HEK293 (cell line): ENCODE data around the gene LRRC34.

Experiments used
- CTCF ChIA-PET: fragments of 350-600 bp; formaldehyde crosslinking; extraction: SDS; loops from one replicate; lab custom pipeline; 2021; ENCODE audit warnings: antibody characterized with exemption; lab: Yijun Ruan, JAX
- POLR2A ChIA-PET: fragments of 300-600 bp; formaldehyde crosslinking; extraction: SDS; loops from one replicate; lab custom pipeline; 2020; ENCODE audit warnings: antibody characterized with exemption, inconsistent platforms; lab: Yijun Ruan, JAX
- H3K27ac ChIP-seq: fragments of 200-500 bp; sonication (Bioruptor generic); 2 replicates; pipeline ENCODE4 v1.5.1; 2014; ENCODE audit warnings: low read depth, low read length, control low read depth, inconsistent platforms; ENCODE audit errors: extremely low read depth
- H3K36me3 ChIP-seq, 2 experiments: fragments of 200-500 bp in 1 of 2; sonication (Bioruptor generic) in 1 of 2; 1 replicate in 1 of 2; 2 replicates in 1 of 2; pipeline ENCODE4 v1.5.1; 2014 to 2017; ENCODE audit warnings: inconsistent platforms in 2 of 2, low read length in 2 of 2; ENCODE audit not compliant: control insufficient read depth in 2 of 2, insufficient read depth in 1 of 2
- H3K4me1 ChIP-seq: fragments of 200-500 bp; sonication (Bioruptor generic); 2 replicates; pipeline ENCODE4 v1.5.1; 2014; ENCODE audit warnings: mild to moderate bottlenecking, low read length, inconsistent platforms; ENCODE audit not compliant: control insufficient read depth, insufficient read depth
- H3K4me3 ChIP-seq: 2 replicates; pipeline ENCODE4 v1.5.1; 2011; ENCODE audit warnings: low read depth, mild to moderate bottlenecking, control low read depth, low read length, moderate library complexity
- H3K9me3 ChIP-seq: fragments of 200-500 bp; sonication (Bioruptor generic); 2 replicates; pipeline ENCODE4 v1.5.1; 2014; ENCODE audit warnings: low read depth, low read length, inconsistent platforms; ENCODE audit not compliant: control insufficient read depth, insufficient read depth
- HOXD13 ChIP-seq: sonication (generic); formaldehyde crosslinking; IDR thresholded peaks from 2 replicates; pipeline ENCODE4 v1.8.0; 2022; ENCODE audit warnings: missing genetic modification reagents, borderline replicate concordance
- MZF1 ChIP-seq: fragments of 450-650 bp; formaldehyde crosslinking; IDR thresholded peaks from 2 replicates; pipeline ENCODE4 v1.5.1; 2017; ENCODE audit warnings: missing biosample characterization, missing genetic modification characterization, borderline replicate concordance
- PRDM1 ChIP-seq: fragments of 450-650 bp; formaldehyde crosslinking; IDR thresholded peaks from 2 replicates; pipeline ENCODE4; 2016; ENCODE audit warnings: missing biosample characterization, missing genetic modification characterization
- ZBTB11 ChIP-seq: fragments of 450-650 bp; formaldehyde crosslinking; conservative IDR thresholded peaks from 2 replicates; pipeline ENCODE4 v1.5.1; 2016; ENCODE audit warnings: low read depth, missing biosample characterization, missing genetic modification characterization
- ZBTB48 ChIP-seq: fragments of 450-650 bp; formaldehyde crosslinking; IDR thresholded peaks from 2 replicates; pipeline ENCODE4 v1.5.1; 2016; ENCODE audit warnings: missing biosample characterization, missing genetic modification characterization
- ZBTB7A ChIP-seq: fragments of 450-650 bp; formaldehyde crosslinking; IDR thresholded peaks from 2 replicates; pipeline ENCODE4 v1.5.1; 2016; ENCODE audit warnings: low read depth, missing biosample characterization, missing genetic modification characterization
- ZFP37 ChIP-seq: fragments of 450-650 bp; formaldehyde crosslinking; IDR thresholded peaks from 2 replicates; pipeline ENCODE4 v1.5.1; 2016; ENCODE audit warnings: missing biosample characterization, missing genetic modification characterization
- ZNF10 ChIP-seq: fragments of 450-650 bp; formaldehyde crosslinking; IDR thresholded peaks from 2 replicates; pipeline ENCODE4 v1.5.1; 2017; ENCODE audit warnings: missing biosample characterization, missing genetic modification characterization
- ZNF112 ChIP-seq: fragments of 450-650 bp; formaldehyde crosslinking; IDR thresholded peaks from 2 replicates; pipeline ENCODE4 v1.5.0; 2017; ENCODE audit warnings: missing biosample characterization, missing genetic modification characterization
- ZNF184 ChIP-seq: fragments of 450-650 bp; IDR thresholded peaks from 2 replicates; pipeline ENCODE4 v1.5.1; 2018; ENCODE audit warnings: missing biosample characterization, mild to moderate bottlenecking, missing genetic modification characterization
- ZNF19 ChIP-seq: fragments of 450-650 bp; formaldehyde crosslinking; IDR thresholded peaks from 2 replicates; pipeline ENCODE4; 2016; ENCODE audit warnings: missing biosample characterization, missing genetic modification characterization, low read depth
- ZNF221 ChIP-seq: fragments of 450-650 bp; formaldehyde crosslinking; IDR thresholded peaks from 2 replicates; pipeline ENCODE4 v1.5.1; 2017; ENCODE audit warnings: missing biosample characterization, missing genetic modification characterization, borderline replicate concordance
- ZNF23 ChIP-seq: fragments of 450-650 bp; formaldehyde crosslinking; IDR thresholded peaks from 2 replicates; pipeline ENCODE4 v1.5.1; 2016; ENCODE audit warnings: missing biosample characterization, missing genetic modification characterization, borderline replicate concordance
- ZNF266 ChIP-seq: fragments of 450-650 bp; formaldehyde crosslinking; IDR thresholded peaks from 2 replicates; pipeline ENCODE4 v1.5.1; 2016; ENCODE audit warnings: missing biosample characterization, missing genetic modification characterization, low read depth
- ZNF366 ChIP-seq: fragments of 450-650 bp; formaldehyde crosslinking; conservative IDR thresholded peaks from 2 replicates; pipeline ENCODE4 v1.5.1; 2016; ENCODE audit warnings: missing biosample characterization, missing genetic modification characterization
- ZNF473 ChIP-seq: fragments of 450-650 bp; formaldehyde crosslinking; IDR thresholded peaks from 2 replicates; pipeline ENCODE4 v1.5.1; 2017; ENCODE audit warnings: missing biosample characterization, missing genetic modification characterization
- ZNF529 ChIP-seq: fragments of 450-650 bp; formaldehyde crosslinking; IDR thresholded peaks from 2 replicates; pipeline ENCODE4 v1.5.1; 2017; ENCODE audit warnings: missing genetic modification characterization, missing biosample characterization; ENCODE audit not compliant: insufficient replicate concordance
- ZNF580 ChIP-seq: fragments of 450-650 bp; formaldehyde crosslinking; IDR thresholded peaks from 2 replicates; pipeline ENCODE4 v1.5.1; 2016; ENCODE audit warnings: missing biosample characterization, missing genetic modification characterization
- ZNF596 ChIP-seq: fragments of 450-650 bp; IDR thresholded peaks from 2 replicates; pipeline ENCODE4 v1.5.0; 2018; ENCODE audit warnings: missing biosample characterization, mild to moderate bottlenecking, missing genetic modification characterization, moderate library complexity
- ZNF600 ChIP-seq: fragments of 450-650 bp; formaldehyde crosslinking; IDR thresholded peaks from 2 replicates; pipeline ENCODE4 v1.5.1; 2016; ENCODE audit warnings: missing biosample characterization, missing genetic modification characterization
- ZNF629 ChIP-seq: fragments of 450-650 bp; formaldehyde crosslinking; IDR thresholded peaks from 2 replicates; pipeline ENCODE4 v1.5.1; 2017; ENCODE audit warnings: missing biosample characterization, missing genetic modification characterization
- ZNF692 ChIP-seq: fragments of 450-650 bp; formaldehyde crosslinking; IDR thresholded peaks from 2 replicates; pipeline ENCODE4 v1.5.1; 2016; ENCODE audit warnings: missing biosample characterization, missing genetic modification characterization
- ZNF777 ChIP-seq: fragments of 450-650 bp; formaldehyde crosslinking; IDR thresholded peaks from 2 replicates; pipeline ENCODE4 v1.5.1; 2017; ENCODE audit warnings: missing biosample characterization, missing genetic modification characterization, borderline replicate concordance
- ZSCAN30 ChIP-seq: fragments of 450-650 bp; IDR thresholded peaks from 2 replicates; pipeline ENCODE4 v1.5.1; 2018; ENCODE audit warnings: missing biosample characterization, mild to moderate bottlenecking, missing genetic modification characterization, moderate library complexity
- TF ChIP-seq, protein P1 (sequence below): fragments of 450-650 bp; formaldehyde crosslinking; IDR thresholded peaks from 2 replicates; pipeline ENCODE4 v1.5.1; 2016; ENCODE audit warnings: missing biosample characterization, missing genetic modification characterization

LRRC34 gene

GRCh38 chr3:169811631-169812331 is 923 bp downstream of the LRRC34 start (continued):
- TF ChIP-seq ZNF692 (tag by site-specific recombination) (no peak), ZBTB11 (no peak), ZSCAN30 (tag by site-specific recombination) (no peak), ZNF266 (tag by site-specific recombination) (no peak), ZFP37 (tag by site-specific recombination) (0 out of 2 replicates have a peak, but pooled peaks have one; percentile 31), ZNF221 (tag by site-specific recombination) (no peak), ZNF112 (tag by site-specific recombination) (no peak), ZBTB7A (tag by site-specific recombination) (0 out of 2 replicates have a peak, but pooled peaks have one; percentile 11), ZNF596 (tag by site-specific recombination) (no peak), ZNF10 (tag by site-specific recombination) (no peak), ZNF600 (tag by site-specific recombination) (peak; percentile 97), ZNF777 (tag by site-specific recombination) (peak; percentile 72; the same call in 1 of the 2 replicates), ZNF629 (tag by site-specific recombination) (peak; percentile 18; the same call in 1 of the 2 replicates)
- TF ChIP-seq, protein P1, sequence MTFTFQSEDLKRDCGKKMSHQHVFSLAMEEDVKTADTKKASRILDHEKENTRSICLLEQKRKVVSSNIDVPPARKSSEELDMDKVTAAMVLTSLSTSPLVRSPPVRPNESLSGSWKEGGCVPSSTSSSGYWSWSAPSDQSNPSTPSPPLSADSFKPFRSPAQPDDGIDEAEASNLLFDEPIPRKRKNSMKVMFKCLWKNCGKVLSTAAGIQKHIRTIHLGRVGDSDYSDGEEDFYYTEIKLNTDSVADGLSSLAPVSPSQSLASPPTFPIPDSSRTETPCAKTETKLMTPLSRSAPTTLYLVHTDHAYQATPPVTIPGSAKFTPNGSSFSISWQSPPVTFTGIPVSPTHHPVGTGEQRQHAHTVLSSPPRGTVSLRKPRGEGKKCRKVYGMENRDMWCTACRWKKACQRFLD (tag by site-specific recombination) = no peak

GRCh38 chr3:169809230-169809795 is 3.4 kb downstream of the LRRC34 start:
- Histone ChIP-seq H3K9me3 (no peaks in the 10 kb centered on the region), H3K27ac (no peak overlapping the region), H3K4me1 (no peaks in the 10 kb centered on the region), H3K4me3 (no peak overlapping the region), H3K36me3 (peaks cover 0 to 11% of the 10 kb centered on the region in 2 experiments; a peak in 2 of 3 replicates)
- TF ChIP-seq ZBTB7A (tag by site-specific recombination) = no peak
- no peak for TF ChIP-seq ZNF529
- TF ChIP-seq ZNF10 (tag by site-specific recombination) = no peak
- TF ChIP-seq MZF1 (tag by site-specific recombination) = no peak
- TF ChIP-seq ZNF366 (tag by site-specific recombination) = no peak
- TF ChIP-seq ZNF580 (tag by site-specific recombination) = no peak
- no peak for TF ChIP-seq ZNF473 (tag by site-specific recombination)
- no peak for TF ChIP-seq ZNF184 (tag by site-specific recombination)
- no peak for TF ChIP-seq ZBTB48 (tag by site-specific recombination)
- no peak for TF ChIP-seq PRDM1 (tag by site-specific recombination)
- no peak for TF ChIP-seq ZNF19 (tag by site-specific recombination)
- TF ChIP-seq HOXD13 (CRISPR knock-in tag) = no peak
- no peak for TF ChIP-seq ZNF23 (tag by site-specific recombination)
- CTCF ChIA-PET = interaction anchor here (0.6 kb wide), 1 partner anchor 245 kb away, joined by 4 read pairs; no protein-coding TSS in a partner anchor
- POLR2A ChIA-PET = no interaction called here
